ENCODE results near the gene LMX1A. TPM values are rescaled to one million over a fixed set of nuclear protein-coding genes. Genes with fewer than 3 reads are reported as not detected.
A peak's percentile ranks its signal among the peaks of the same experiment; 100 is the strongest.

LMX1A gene
- total and polyA plus RNA-seq, 4 donors, result 0.05 to 0.17 TPM; not detected in 2

DNA sequence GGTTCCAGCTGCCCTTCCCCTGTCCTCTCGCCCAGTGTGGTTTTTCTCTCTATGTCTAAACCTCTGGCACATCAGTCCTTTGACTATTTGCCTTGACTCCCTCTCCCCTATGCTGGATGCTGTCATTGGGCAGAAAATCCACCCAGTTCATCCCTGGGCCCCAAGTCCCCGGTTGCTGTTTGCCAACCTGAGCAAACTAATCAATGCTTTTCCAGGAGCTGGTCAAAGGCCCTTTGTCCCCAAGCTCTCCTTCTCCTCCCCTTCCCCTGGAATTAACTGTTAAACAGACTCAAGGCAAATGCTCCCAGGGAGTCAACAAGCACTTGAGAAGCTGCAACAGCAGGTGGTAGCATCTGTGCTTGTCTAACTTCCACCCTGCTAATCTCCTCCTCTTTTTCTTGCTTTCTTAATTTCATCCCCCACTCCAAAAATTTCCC is 102.7 kb downstream of the LMX1A start (continued):
- TF ChIP-seq RXRA (IDR thresholded peaks at IDR 0.05) (peak; percentile 85 to 89), FOXA2 (IDR thresholded peaks at IDR 0.05) (peak; percentile 55), JUND (IDR thresholded peaks at IDR 0.05) (peak; percentile 74 to 78), YY1 (IDR thresholded peaks at IDR 0.05) (peak; percentile 59)
- TF ChIP-seq, protein P1, sequence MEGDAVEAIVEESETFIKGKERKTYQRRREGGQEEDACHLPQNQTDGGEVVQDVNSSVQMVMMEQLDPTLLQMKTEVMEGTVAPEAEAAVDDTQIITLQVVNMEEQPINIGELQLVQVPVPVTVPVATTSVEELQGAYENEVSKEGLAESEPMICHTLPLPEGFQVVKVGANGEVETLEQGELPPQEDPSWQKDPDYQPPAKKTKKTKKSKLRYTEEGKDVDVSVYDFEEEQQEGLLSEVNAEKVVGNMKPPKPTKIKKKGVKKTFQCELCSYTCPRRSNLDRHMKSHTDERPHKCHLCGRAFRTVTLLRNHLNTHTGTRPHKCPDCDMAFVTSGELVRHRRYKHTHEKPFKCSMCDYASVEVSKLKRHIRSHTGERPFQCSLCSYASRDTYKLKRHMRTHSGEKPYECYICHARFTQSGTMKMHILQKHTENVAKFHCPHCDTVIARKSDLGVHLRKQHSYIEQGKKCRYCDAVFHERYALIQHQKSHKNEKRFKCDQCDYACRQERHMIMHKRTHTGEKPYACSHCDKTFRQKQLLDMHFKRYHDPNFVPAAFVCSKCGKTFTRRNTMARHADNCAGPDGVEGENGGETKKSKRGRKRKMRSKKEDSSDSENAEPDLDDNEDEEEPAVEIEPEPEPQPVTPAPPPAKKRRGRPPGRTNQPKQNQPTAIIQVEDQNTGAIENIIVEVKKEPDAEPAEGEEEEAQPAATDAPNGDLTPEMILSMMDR (IDR thresholded peaks at IDR 0.05; ENCODE audit: low read depth, low read length, missing input control), result no peak
- TF ChIP-seq, protein P2, sequence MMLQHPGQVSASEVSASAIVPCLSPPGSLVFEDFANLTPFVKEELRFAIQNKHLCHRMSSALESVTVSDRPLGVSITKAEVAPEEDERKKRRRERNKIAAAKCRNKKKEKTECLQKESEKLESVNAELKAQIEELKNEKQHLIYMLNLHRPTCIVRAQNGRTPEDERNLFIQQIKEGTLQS (IDR thresholded peaks at IDR 0.05), result no peak
- TF ChIP-seq, protein P3, sequence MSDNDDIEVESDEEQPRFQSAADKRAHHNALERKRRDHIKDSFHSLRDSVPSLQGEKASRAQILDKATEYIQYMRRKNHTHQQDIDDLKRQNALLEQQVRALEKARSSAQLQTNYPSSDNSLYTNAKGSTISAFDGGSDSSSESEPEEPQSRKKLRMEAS (IDR thresholded peaks at IDR 0.05), result peak; percentile 67

DNA sequence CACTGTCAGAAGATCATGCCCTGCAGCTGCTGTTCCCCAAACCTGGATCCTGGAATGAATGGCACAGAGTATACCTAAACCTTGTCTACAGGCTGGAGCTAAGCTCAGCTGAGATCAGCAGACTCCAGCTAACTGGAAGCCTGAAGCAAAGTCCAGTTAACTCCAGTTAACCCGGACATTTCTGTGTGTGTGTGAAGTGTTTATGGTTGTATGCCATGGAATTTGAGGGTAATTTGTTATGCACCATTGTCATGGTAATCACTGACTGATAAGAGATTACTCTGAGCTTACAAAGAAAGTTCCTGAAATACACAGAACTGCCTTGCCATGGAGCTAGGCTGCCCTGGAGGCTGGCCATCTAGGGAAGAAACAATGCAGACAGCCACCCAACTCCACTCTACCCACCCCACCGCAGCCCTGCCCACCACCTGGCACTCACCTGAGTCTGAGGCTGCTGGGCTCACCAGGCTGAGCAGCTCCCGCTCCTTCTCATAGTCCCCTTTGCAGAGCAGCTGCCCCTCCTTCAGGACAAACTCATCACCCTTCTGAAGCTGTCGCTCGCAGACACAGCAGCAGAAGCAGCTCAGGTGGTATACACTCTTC is 107.4 kb downstream of the LMX1A start:
- Histone ChIP-seq H3K27me3 (ENCODE audit: control insufficient read depth in 4 of 4, insufficient read depth in 4 of 4, low read length in 3 of 4) (no peaks in the 10 kb centered on the region), H3K36me3 (ENCODE audit: control insufficient read depth in 4 of 4, insufficient read depth in 3 of 4, low read depth in 1 of 4, low read length in 3 of 4) (no peaks in the 10 kb centered on the region), H3K4me3 (ENCODE audit: low read depth in 1 of 3, low read length in 3 of 3) (no peak overlapping the region), H3K4me1 (ENCODE audit: control insufficient read depth in 4 of 4, insufficient read depth in 4 of 4, low read length in 3 of 4) (peaks cover 3 to 22% (median 14%) of the 10 kb centered on the region in 4 donors), H3K27ac (ENCODE audit: low read depth in 1 of 2, low read length in 2 of 2) (no peak overlapping the region), H3K9me3 (ENCODE audit: control insufficient read depth in 4 of 4, low read length in 3 of 4) (no peaks in the 10 kb centered on the region), H3K9ac (ENCODE audit: low read depth in 1 of 2, low read length in 2 of 2) (no peak overlapping the region)
- WGBS, result 84% methylated on average over 5 of the region's 5 CpGs
- no peak for DNase-seq (ENCODE audit: low spot score)
- TF ChIP-seq, protein P4, sequence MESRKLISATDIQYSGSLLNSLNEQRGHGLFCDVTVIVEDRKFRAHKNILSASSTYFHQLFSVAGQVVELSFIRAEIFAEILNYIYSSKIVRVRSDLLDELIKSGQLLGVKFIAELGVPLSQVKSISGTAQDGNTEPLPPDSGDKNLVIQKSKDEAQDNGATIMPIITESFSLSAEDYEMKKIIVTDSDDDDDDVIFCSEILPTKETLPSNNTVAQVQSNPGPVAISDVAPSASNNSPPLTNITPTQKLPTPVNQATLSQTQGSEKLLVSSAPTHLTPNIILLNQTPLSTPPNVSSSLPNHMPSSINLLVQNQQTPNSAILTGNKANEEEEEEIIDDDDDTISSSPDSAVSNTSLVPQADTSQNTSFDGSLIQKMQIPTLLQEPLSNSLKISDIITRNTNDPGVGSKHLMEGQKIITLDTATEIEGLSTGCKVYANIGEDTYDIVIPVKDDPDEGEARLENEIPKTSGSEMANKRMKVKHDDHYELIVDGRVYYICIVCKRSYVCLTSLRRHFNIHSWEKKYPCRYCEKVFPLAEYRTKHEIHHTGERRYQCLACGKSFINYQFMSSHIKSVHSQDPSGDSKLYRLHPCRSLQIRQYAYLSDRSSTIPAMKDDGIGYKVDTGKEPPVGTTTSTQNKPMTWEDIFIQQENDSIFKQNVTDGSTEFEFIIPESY (IDR thresholded peaks at IDR 0.05), result no peak
- TF ChIP-seq GABPA (IDR thresholded peaks at IDR 0.05 in 1 of 2, conservative IDR thresholded peaks at IDR 0.05 in 1 of 2), result no peak
- TF ChIP-seq, protein P5, sequence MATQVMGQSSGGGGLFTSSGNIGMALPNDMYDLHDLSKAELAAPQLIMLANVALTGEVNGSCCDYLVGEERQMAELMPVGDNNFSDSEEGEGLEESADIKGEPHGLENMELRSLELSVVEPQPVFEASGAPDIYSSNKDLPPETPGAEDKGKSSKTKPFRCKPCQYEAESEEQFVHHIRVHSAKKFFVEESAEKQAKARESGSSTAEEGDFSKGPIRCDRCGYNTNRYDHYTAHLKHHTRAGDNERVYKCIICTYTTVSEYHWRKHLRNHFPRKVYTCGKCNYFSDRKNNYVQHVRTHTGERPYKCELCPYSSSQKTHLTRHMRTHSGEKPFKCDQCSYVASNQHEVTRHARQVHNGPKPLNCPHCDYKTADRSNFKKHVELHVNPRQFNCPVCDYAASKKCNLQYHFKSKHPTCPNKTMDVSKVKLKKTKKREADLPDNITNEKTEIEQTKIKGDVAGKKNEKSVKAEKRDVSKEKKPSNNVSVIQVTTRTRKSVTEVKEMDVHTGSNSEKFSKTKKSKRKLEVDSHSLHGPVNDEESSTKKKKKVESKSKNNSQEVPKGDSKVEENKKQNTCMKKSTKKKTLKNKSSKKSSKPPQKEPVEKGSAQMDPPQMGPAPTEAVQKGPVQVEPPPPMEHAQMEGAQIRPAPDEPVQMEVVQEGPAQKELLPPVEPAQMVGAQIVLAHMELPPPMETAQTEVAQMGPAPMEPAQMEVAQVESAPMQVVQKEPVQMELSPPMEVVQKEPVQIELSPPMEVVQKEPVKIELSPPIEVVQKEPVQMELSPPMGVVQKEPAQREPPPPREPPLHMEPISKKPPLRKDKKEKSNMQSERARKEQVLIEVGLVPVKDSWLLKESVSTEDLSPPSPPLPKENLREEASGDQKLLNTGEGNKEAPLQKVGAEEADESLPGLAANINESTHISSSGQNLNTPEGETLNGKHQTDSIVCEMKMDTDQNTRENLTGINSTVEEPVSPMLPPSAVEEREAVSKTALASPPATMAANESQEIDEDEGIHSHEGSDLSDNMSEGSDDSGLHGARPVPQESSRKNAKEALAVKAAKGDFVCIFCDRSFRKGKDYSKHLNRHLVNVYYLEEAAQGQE (IDR thresholded peaks at IDR 0.05), result no peak
- no peak for TF ChIP-seq TAF1 (conservative IDR thresholded peaks at IDR 0.05)
- TF ChIP-seq, protein P1 (IDR thresholded peaks at IDR 0.05; ENCODE audit: low read depth, low read length, missing input control), result no peak
- no peak for TF ChIP-seq RXRA (IDR thresholded peaks at IDR 0.05)
- TF ChIP-seq, protein P2 (IDR thresholded peaks at IDR 0.05), result no peak
- no peak for TF ChIP-seq FOXA2 (IDR thresholded peaks at IDR 0.05)
- TF ChIP-seq, protein P3 (IDR thresholded peaks at IDR 0.05), result no peak
- no peak for TF ChIP-seq NR2F2 (IDR thresholded peaks at IDR 0.05)
- peak in 1 of 2 donors; percentile 4 for TF ChIP-seq RAD21 (IDR thresholded peaks at IDR 0.05)
- TF ChIP-seq HNF4A (conservative IDR thresholded peaks at IDR 0.05), result peak; percentile 29 to 70
- TF ChIP-seq YY1 (IDR thresholded peaks at IDR 0.05), result no peak
- TF ChIP-seq HNF4G (IDR thresholded peaks at IDR 0.05), result peak; percentile 14
- no peak for TF ChIP-seq EGR1 (IDR thresholded peaks at IDR 0.05; ENCODE audit: low read depth in 2 of 2)
- no peak for TF ChIP-seq SP1 (IDR thresholded peaks at IDR 0.05)

Measured in liver (tissue), 9 donors.